Mucosa of rectum (tissue), 2 donors: ENCODE data around the gene ITPR2.
A peak's percentile ranks its signal among the peaks of the same experiment; 100 is the strongest.

Experiments
- H3K27ac ChIP-seq, 2 donors: one replicate each; pipeline ENCODE4 v1.7.0; 2013; ENCODE audit warnings: inconsistent platforms in 2 of 2, low read depth in 2 of 2, low read length in 2 of 2
- H3K27me3 ChIP-seq, 2 donors: one replicate each; pipeline ENCODE4 v1.7.0; 2013; ENCODE audit warnings: low read length in 2 of 2; ENCODE audit not compliant: control insufficient read depth in 2 of 2, insufficient read depth in 2 of 2
- H3K36me3 ChIP-seq, 2 donors: one replicate each; pipeline ENCODE4 v1.7.0; 2013; ENCODE audit warnings: low read length in 2 of 2; ENCODE audit not compliant: control insufficient read depth in 2 of 2, insufficient read depth in 2 of 2
- H3K4me1 ChIP-seq, 2 donors: one replicate each; pipeline ENCODE4 v1.7.0; 2013; ENCODE audit warnings: low read length in 2 of 2, mild to moderate bottlenecking in 1 of 2; ENCODE audit not compliant: control insufficient read depth in 2 of 2, insufficient read depth in 2 of 2
- H3K4me3 ChIP-seq, 2 donors: one replicate each; pipeline ENCODE4 v1.7.0; 2013; ENCODE audit warnings: low read length in 2 of 2
- H3K9ac ChIP-seq, 2 donors: one replicate each; pipeline ENCODE4 v1.7.0; 2013; ENCODE audit warnings: low read length in 2 of 2, low read depth in 1 of 2, mild to moderate bottlenecking in 1 of 2
- H3K9me3 ChIP-seq, 2 donors: one replicate each; pipeline ENCODE4 v1.7.0; 2013; ENCODE audit warnings: low read length in 2 of 2; ENCODE audit not compliant: control insufficient read depth in 2 of 2
- donor health status: healthy.
- donor health status: Normal muscosa, but diverticular disease.

Gene ITPR2

GRCh38 chr12:26546535-26547314, 286.3 kb downstream of the ITPR2 start:
- no peaks in the 10 kb centered on the region for H3K27me3 ChIP-seq
- H3K36me3 ChIP-seq, result peaks cover 3% of the 10 kb centered on the region in 2 donors
- H3K4me3 ChIP-seq, result no peak overlapping the region
- H3K9me3 ChIP-seq, result no peaks in the 10 kb centered on the region
- no peak overlapping the region for H3K9ac ChIP-seq
- H3K27ac ChIP-seq, result no peak overlapping the region
- no peaks in the 10 kb centered on the region for H3K4me1 ChIP-seq

GRCh38 chr12:26539131-26539530, 293.9 kb downstream of the ITPR2 start:
- H3K27ac ChIP-seq, result peak overlapping the region in 1 of 2 donors; percentile 14
- no peaks in the 10 kb centered on the region for H3K27me3 ChIP-seq
- no peaks in the 10 kb centered on the region for H3K9me3 ChIP-seq

GRCh38 chr12:26537651-26538050, 295.3 kb downstream of the ITPR2 start:
- peaks cover 0 to 2% of the 10 kb centered on the region in 2 donors for H3K4me1 ChIP-seq
- H3K27ac ChIP-seq, result no peak overlapping the region
- no peak overlapping the region for H3K4me3 ChIP-seq
- H3K36me3 ChIP-seq, result peaks cover 0 to 3% of the 10 kb centered on the region in 2 donors
- H3K9ac ChIP-seq, result no peak overlapping the region
- no peaks in the 10 kb centered on the region for H3K27me3 ChIP-seq
- H3K9me3 ChIP-seq, result no peaks in the 10 kb centered on the region

More at GRCh38 chr12:26539131-26539530, 293.9 kb downstream of the ITPR2 start:
- Histone ChIP-seq H3K4me3 (no peak overlapping the region), H3K9ac (no peak overlapping the region), H3K4me1 (peaks cover 0 to 2% of the 10 kb centered on the region in 2 donors), H3K36me3 (peaks cover 0 to 3% of the 10 kb centered on the region in 2 donors)

GRCh38 chr12:26537126-26537525, 295.9 kb downstream of the ITPR2 start:
- no peak overlapping the region for H3K9ac ChIP-seq
- H3K4me1 ChIP-seq, result peaks cover 0 to 2% of the 10 kb centered on the region in 2 donors
- H3K27me3 ChIP-seq, result no peaks in the 10 kb centered on the region
- H3K4me3 ChIP-seq, result no peak overlapping the region
- no peak overlapping the region for H3K27ac ChIP-seq
- H3K9me3 ChIP-seq, result no peaks in the 10 kb centered on the region
- peaks cover 0 to 3% of the 10 kb centered on the region in 2 donors for H3K36me3 ChIP-seq

GRCh38 chr12:26535826-26536225, 297.2 kb downstream of the ITPR2 start:
- Histone ChIP-seq H3K9ac (no peak overlapping the region), H3K4me1 (peaks cover 0 to 2% of the 10 kb centered on the region in 2 donors), H3K9me3 (no peaks in the 10 kb centered on the region), H3K27me3 (no peaks in the 10 kb centered on the region), H3K27ac (no peak overlapping the region), H3K36me3 (peaks cover 0 to 3% of the 10 kb centered on the region in 2 donors), H3K4me3 (no peak overlapping the region)

- H3K9ac ChIP-seq, result no peak overlapping the region
- no peak overlapping the region for H3K27ac ChIP-seq
- H3K4me3 ChIP-seq, result no peak overlapping the region
- H3K4me1 ChIP-seq, result no peaks in the 10 kb centered on the region
- H3K36me3 ChIP-seq, result peaks cover 0 to 3% of the 10 kb centered on the region in 2 donors
- H3K27me3 ChIP-seq, result no peaks in the 10 kb centered on the region
- no peaks in the 10 kb centered on the region for H3K9me3 ChIP-seq
Measured at GRCh38 chr12:26534071-26534470, 298.9 kb downstream of the ITPR2 start.

- H3K27me3 ChIP-seq, result no peaks in the 10 kb centered on the region
Measured at GRCh38 chr12:26533211-26533610, 299.8 kb downstream of the ITPR2 start.

GRCh38 chr12:26530461-26530860, 302.5 kb downstream of the ITPR2 start:
- H3K4me3 ChIP-seq, result no peak overlapping the region
- no peaks in the 10 kb centered on the region for H3K27me3 ChIP-seq
- no peak overlapping the region for H3K27ac ChIP-seq
- no peaks in the 10 kb centered on the region for H3K4me1 ChIP-seq
- peaks cover 0 to 3% of the 10 kb centered on the region in 2 donors for H3K36me3 ChIP-seq
- peaks cover 0 to 5% of the 10 kb centered on the region in 2 donors for H3K9me3 ChIP-seq
- H3K9ac ChIP-seq, result no peak overlapping the region

More at GRCh38 chr12:26533211-26533610, 299.8 kb downstream of the ITPR2 start:
- Histone ChIP-seq H3K9ac (no peak overlapping the region), H3K4me1 (no peaks in the 10 kb centered on the region), H3K27ac (no peak overlapping the region), H3K9me3 (no peaks in the 10 kb centered on the region), H3K4me3 (no peak overlapping the region), H3K36me3 (peaks cover 0 to 3% of the 10 kb centered on the region in 2 donors)

GRCh38 chr12:26528943-26529342, 304.1 kb downstream of the ITPR2 start:
- peaks cover 0 to 3% of the 10 kb centered on the region in 2 donors for H3K36me3 ChIP-seq
- H3K4me1 ChIP-seq, result peaks cover 0 to 2% of the 10 kb centered on the region in 2 donors
- no peak overlapping the region for H3K9ac ChIP-seq
- H3K27ac ChIP-seq, result no peak overlapping the region
- no peak overlapping the region for H3K4me3 ChIP-seq
- peaks cover 0 to 11% of the 10 kb centered on the region in 2 donors for H3K9me3 ChIP-seq
- no peaks in the 10 kb centered on the region for H3K27me3 ChIP-seq

- H3K9me3 ChIP-seq, result peaks cover 0 to 11% of the 10 kb centered on the region in 2 donors
- peaks cover 0 to 3% of the 10 kb centered on the region in 2 donors for H3K36me3 ChIP-seq
- no peak overlapping the region for H3K27ac ChIP-seq
- no peak overlapping the region for H3K4me3 ChIP-seq
- H3K4me1 ChIP-seq, result peaks cover 0 to 4% of the 10 kb centered on the region in 2 donors
- H3K27me3 ChIP-seq, result no peaks in the 10 kb centered on the region
- no peak overlapping the region for H3K9ac ChIP-seq
Measured at GRCh38 chr12:26527682-26528081, 305.3 kb downstream of the ITPR2 start.
